ENCODE results near the gene GMDS. TPM values are rescaled to one million over a fixed set of nuclear protein-coding genes. Genes with fewer than 3 reads are reported as not detected.

The GMDS gene
- total and polyA plus RNA-seq, 2 of the 8 experiments (the other 6 are each of a cell fraction or from before 2014, with no cell fraction given), result 16.8 to 50.0 TPM

GRCh38 chr6:1850840-1851157 is 394.6 kb downstream of the GMDS start:
- 81% methylated on average over 7 of the region's 7 CpGs; no CpG with 5 or more reads in 1 of the 2 experiments for WGBS, 2 experiments (ENCODE audit: extremely low coverage in 1 of 2, insufficient coverage in 1 of 2, insufficient read length in 1 of 2, insufficient replicate concordance in 2 of 2, low coverage in 1 of 2, low lambda C conversion rate in 2 of 2, missing lambda C conversion rate in 1 of 2)
- peaks cover 0 to under 1% (median 0%) of the 10 kb centered on the region in 4 experiments; a peak in 1 of 7 replicates for H3K4me1 ChIP-seq (replicated peaks in 1 of 4; ENCODE audit: control insufficient read depth in 3 of 4, insufficient read depth in 4 of 4, low read length in 3 of 4)
- no peak overlapping the region for H4K5ac ChIP-seq (ENCODE audit: insufficient read length, low read depth, low read length)
- no peak overlapping the region for H3K4me3 ChIP-seq (ENCODE audit: extremely low read depth in 1 of 4, insufficient read depth in 2 of 4, low read depth in 3 of 4, low read length in 4 of 4)
- DNase-seq (ENCODE audit: low read depth in 1 of 2, low spot score in 2 of 2) (no peak), FAIRE-seq (no peak)
- no peak overlapping the region for H3K18ac ChIP-seq (ENCODE audit: extremely low read depth, low read length)
- no peak overlapping the region for H3K4ac ChIP-seq (replicated peaks; ENCODE audit: insufficient read length, low read depth, low read length)
- H2BK15ac ChIP-seq (ENCODE audit: low read length), result no peak overlapping the region
- H2AK5ac ChIP-seq (ENCODE audit: low read depth, low read length), result no peak overlapping the region
- H4K8ac ChIP-seq (ENCODE audit: extremely low read depth, insufficient read depth, low read length), result no peak overlapping the region
- no peak overlapping the region for H2BK120ac ChIP-seq (replicated peaks; ENCODE audit: low read depth, low read length)
- H2BK12ac ChIP-seq (ENCODE audit: low read depth, low read length), result no peak overlapping the region
- no peaks in the 10 kb centered on the region for H3K36me3 ChIP-seq (ENCODE audit: control insufficient read depth in 2 of 4, insufficient read depth in 4 of 4, low read length in 3 of 4)
- no peaks in the 10 kb centered on the region for H3K79me2 ChIP-seq (ENCODE audit: control insufficient read depth in 1 of 2, insufficient read depth in 2 of 2, low read length in 2 of 2)
- H2AFZ ChIP-seq (ENCODE audit: low read length), result no peak overlapping the region
- no peaks in the 10 kb centered on the region for H3K23me2 ChIP-seq (ENCODE audit: low read depth, low read length)
- H3K27me3 ChIP-seq (replicated peaks in 1 of 4; ENCODE audit: control insufficient read depth in 3 of 4, extremely low read depth in 1 of 4, insufficient read depth in 3 of 4, low read length in 3 of 4), result no peaks in the 10 kb centered on the region
- no peaks in the 10 kb centered on the region for H4K20me1 ChIP-seq (replicated peaks in 1 of 2; ENCODE audit: control insufficient read depth in 1 of 2, insufficient read depth in 2 of 2, low read length in 2 of 2)
- no peak overlapping the region for H3K4me2 ChIP-seq (ENCODE audit: insufficient read depth in 1 of 2, low read depth in 2 of 2, low read length in 2 of 2)
- H2BK5ac ChIP-seq (ENCODE audit: low read depth, low read length), result no peak overlapping the region
- no peak overlapping the region for H2BK20ac ChIP-seq (ENCODE audit: low read length)
- no peak overlapping the region for H3K14ac ChIP-seq (ENCODE audit: insufficient read length)
- H3K27ac ChIP-seq (ENCODE audit: low read depth, low read length), result no peak overlapping the region
- H3K79me1 ChIP-seq (ENCODE audit: low read depth, low read length), result no peaks in the 10 kb centered on the region
- peaks cover 7 to 8% of the 10 kb centered on the region in 2 experiments; a peak in 3 of 4 replicates for H3K9me3 ChIP-seq (ENCODE audit: insufficient read depth in 2 of 2, low read depth in 1 of 2, low read length in 1 of 2)
- no peak overlapping the region for H3K23ac ChIP-seq (ENCODE audit: insufficient read length)
- H4K91ac ChIP-seq (replicated peaks; ENCODE audit: insufficient read length, low read length), result no peak overlapping the region
- ChIA-PET POLR2A (ENCODE audit: partially characterized antibody) (no interaction called here), CTCF (ENCODE audit: partially characterized antibody) (interaction anchor here (1.3 kb wide), 1 partner anchor 21 kb away, joined by 4 read pairs; no protein-coding TSS in a partner anchor)
- H3K9ac ChIP-seq (replicated peaks in 1 of 4; ENCODE audit: extremely low read depth in 1 of 4, low read depth in 3 of 4, low read length in 3 of 4), result no peak overlapping the region
- H3K56ac ChIP-seq (replicated peaks; ENCODE audit: insufficient read length, low read depth, low read length), result no peak overlapping the region
- TF ChIP-seq PHF8 (conservative IDR thresholded peaks at IDR 0.05; ENCODE audit: low read depth, low read length), result no peak
- no peak for TF ChIP-seq JUN (IDR thresholded peaks at IDR 0.05; ENCODE audit: low read depth, low read length)
- no peak for TF ChIP-seq SP4 (IDR thresholded peaks at IDR 0.05; ENCODE audit: low read length)
- no peak for TF ChIP-seq ATF2 (IDR thresholded peaks at IDR 0.05; ENCODE audit: low read length)
- TF ChIP-seq USF2 (IDR thresholded peaks at IDR 0.05; ENCODE audit: low read length), result no peak
